Body of pancreas (tissue), 4 donors: ENCODE results near the gene GRB10. TPM values are rescaled to one million over a fixed set of nuclear protein-coding genes. Genes with fewer than 3 reads are reported as not detected.

ENCODE experiments used
- ATAC-seq: fragments of 150-250 bp; one replicate; pipeline ENCODE4 v1.9.1; 2016
- DNase-seq, 4 donors: peaks; one replicate each; pipeline ENCODE4 v3.0.0-alpha.2; 2019
- H3K27ac ChIP-seq, 4 donors: fragments of 200-600 bp; sonication (generic); 1 replicate in 3 of 4; 2 replicates in 1 of 4; pipeline versions ENCODE4 v1.5.1 to v1.6.1; 2016 to 2019; ENCODE audit warnings: mild to moderate bottlenecking in 1 of 4, mixed read lengths in 1 of 4, moderate library complexity in 1 of 4
- H3K27me3 ChIP-seq, 2 donors: fragments of 200-600 bp; sonication (generic); one replicate each; pipeline ENCODE4 v1.6.0; 2016; ENCODE audit warnings: mild to moderate bottlenecking in 1 of 2
- H3K36me3 ChIP-seq, 2 donors: fragments of 200-600 bp; sonication (generic); replicated peaks in 1 of 2; 2 replicates each; pipeline ENCODE4 v1.5.1; 2016; ENCODE audit warnings: low read depth in 2 of 2; ENCODE audit not compliant: insufficient read depth in 1 of 2
- H3K4me1 ChIP-seq: fragments of 200-600 bp; sonication (generic); one replicate; pipeline ENCODE4 v1.6.0; 2016
- H3K4me3 ChIP-seq, 2 donors: fragments of 200-600 bp; sonication (generic); 1 replicate in 1 of 2; 2 replicates in 1 of 2; pipeline ENCODE4 v1.5.1; 2016 to 2019
- H3K9me3 ChIP-seq, 3 donors: fragments of 200-600 bp; sonication (generic); 1 replicate in 2 of 3; 2 replicates in 1 of 3; pipeline ENCODE4 v1.5.1; 2016
- POLR2A ChIP-seq, 3 donors: fragments of 450-650 bp; IDR thresholded peaks; one replicate each; pipeline ENCODE4 v1.6.1; 2016; ENCODE audit warnings: antibody characterized with exemption in 3 of 3, mild to moderate bottlenecking in 2 of 3
- WGBS, 2 donors: methylation state at CpG; one replicate each; pipeline ENCODE4 v1.1.5; 2017; 5-methylcytosine and 5-hydroxymethylcytosine counted together
- intact Hi-C: fragments of 100-400 bp; cut with DNase I; formaldehyde crosslinking; loops from one replicate; pipeline ENCODE4 v1.15.1; 2023
- total RNA-seq, 2 donors: library from RNA; depleted of rRNA; stranded (reverse); fragments of >200 nt; gene quantifications; one replicate each; pipeline ENCODE4 v1.1.0, GENCODE V29; 2016
- TF ChIP-seq, protein P1 (sequence below), 7 experiments: fragments of 450-650 bp in 4 of 7; fragments of 200-600 bp in 3 of 7; sonication (generic) in 3 of 7; IDR thresholded peaks; one replicate each; pipeline ENCODE4 v1.5.1; 2016 to 2019; ENCODE audit warnings: antibody characterized with exemption in 7 of 7

The GRB10 gene
- total RNA-seq, 2 donors from 2014 or later: 130 to 229 TPM

DNA sequence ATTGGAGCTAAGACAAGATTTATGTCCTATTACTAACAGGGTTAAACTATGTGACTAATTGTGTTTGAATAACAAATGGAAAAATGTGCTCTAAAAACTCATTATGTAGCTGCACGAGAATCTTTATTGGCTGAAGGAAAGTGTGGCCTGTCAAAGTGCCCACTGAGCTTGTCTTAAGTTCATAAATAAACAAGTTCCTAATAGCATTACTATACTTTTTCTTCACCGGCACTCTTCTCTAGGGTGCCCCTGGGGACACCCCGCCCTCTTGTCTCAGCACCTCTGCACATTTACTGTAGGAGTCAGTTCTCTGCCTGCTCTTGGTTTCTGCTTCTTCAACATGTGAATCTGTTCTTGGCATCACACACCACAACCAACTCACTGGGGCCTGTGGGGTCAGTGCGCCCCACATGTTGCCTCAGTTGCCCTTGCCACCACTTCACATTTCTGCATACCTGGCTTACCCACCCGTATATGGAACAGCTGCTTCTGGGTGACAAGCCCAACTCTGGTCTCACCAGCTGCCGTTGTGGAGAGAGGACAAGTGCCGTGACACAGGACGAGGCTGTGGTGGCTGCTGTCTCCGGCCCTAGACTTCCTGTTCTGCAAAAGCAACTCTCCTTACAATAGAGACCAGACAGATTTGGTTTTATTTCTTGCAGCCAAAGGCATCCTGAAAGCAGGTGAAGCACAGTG is 121.2 kb downstream of the GRB10 start:
- Histone ChIP-seq H3K36me3 (peaks cover 0 to 15% of the 10 kb centered on the region in 2 donors), H3K4me3 (no peak overlapping the region), H3K27me3 (no peaks in the 10 kb centered on the region), H3K4me1 (peaks cover 31% of the 10 kb centered on the region), H3K27ac (no peak overlapping the region), H3K9me3 (no peaks in the 10 kb centered on the region)
- ATAC-seq (no peak), DNase-seq (no peak)
- 52 to 73% methylated on average over 9 of the region's 9 CpGs for WGBS, 2 donors
- intact Hi-C loops: no loop called here
- no peak for TF ChIP-seq POLR2A (IDR thresholded peaks at IDR 0.05)
- TF ChIP-seq, protein P1, sequence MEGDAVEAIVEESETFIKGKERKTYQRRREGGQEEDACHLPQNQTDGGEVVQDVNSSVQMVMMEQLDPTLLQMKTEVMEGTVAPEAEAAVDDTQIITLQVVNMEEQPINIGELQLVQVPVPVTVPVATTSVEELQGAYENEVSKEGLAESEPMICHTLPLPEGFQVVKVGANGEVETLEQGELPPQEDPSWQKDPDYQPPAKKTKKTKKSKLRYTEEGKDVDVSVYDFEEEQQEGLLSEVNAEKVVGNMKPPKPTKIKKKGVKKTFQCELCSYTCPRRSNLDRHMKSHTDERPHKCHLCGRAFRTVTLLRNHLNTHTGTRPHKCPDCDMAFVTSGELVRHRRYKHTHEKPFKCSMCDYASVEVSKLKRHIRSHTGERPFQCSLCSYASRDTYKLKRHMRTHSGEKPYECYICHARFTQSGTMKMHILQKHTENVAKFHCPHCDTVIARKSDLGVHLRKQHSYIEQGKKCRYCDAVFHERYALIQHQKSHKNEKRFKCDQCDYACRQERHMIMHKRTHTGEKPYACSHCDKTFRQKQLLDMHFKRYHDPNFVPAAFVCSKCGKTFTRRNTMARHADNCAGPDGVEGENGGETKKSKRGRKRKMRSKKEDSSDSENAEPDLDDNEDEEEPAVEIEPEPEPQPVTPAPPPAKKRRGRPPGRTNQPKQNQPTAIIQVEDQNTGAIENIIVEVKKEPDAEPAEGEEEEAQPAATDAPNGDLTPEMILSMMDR (IDR thresholded peaks at IDR 0.05): no peak

DNA sequence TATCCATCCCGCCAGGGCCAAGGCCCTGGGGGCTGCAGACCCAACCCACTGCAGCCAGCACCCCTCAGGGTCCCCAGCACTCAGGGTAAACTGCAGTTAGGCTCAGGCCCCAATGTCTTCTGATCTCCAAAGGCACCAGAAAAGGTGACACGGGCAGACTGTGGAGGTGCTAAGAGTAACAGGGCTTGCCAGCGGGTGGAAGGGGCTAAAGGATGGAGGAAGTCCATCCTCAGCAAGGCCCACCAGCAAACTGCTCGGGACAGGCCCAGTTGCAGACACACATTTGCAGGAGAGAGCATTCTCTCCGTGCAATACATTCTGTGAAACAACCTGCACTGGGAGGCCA is 121.9 kb downstream of the GRB10 start:
- WGBS, 2 donors: 79 to 97% methylated on average over 4 to 5 of the region's 5 CpGs
- H3K4me3 ChIP-seq: no peak overlapping the region
- DNase-seq (no peak), ATAC-seq (no peak)
- no peaks in the 10 kb centered on the region for H3K9me3 ChIP-seq
- H3K36me3 ChIP-seq: peaks cover 0 to 15% of the 10 kb centered on the region in 2 donors
- H3K27ac ChIP-seq: no peak overlapping the region
- H3K4me1 ChIP-seq: peaks cover 31% of the 10 kb centered on the region
- intact Hi-C loops: no loop called here
- TF ChIP-seq, protein P1 (IDR thresholded peaks at IDR 0.05): no peak
- TF ChIP-seq POLR2A (IDR thresholded peaks at IDR 0.05): no peak
- no peaks in the 10 kb centered on the region for H3K27me3 ChIP-seq

DNA sequence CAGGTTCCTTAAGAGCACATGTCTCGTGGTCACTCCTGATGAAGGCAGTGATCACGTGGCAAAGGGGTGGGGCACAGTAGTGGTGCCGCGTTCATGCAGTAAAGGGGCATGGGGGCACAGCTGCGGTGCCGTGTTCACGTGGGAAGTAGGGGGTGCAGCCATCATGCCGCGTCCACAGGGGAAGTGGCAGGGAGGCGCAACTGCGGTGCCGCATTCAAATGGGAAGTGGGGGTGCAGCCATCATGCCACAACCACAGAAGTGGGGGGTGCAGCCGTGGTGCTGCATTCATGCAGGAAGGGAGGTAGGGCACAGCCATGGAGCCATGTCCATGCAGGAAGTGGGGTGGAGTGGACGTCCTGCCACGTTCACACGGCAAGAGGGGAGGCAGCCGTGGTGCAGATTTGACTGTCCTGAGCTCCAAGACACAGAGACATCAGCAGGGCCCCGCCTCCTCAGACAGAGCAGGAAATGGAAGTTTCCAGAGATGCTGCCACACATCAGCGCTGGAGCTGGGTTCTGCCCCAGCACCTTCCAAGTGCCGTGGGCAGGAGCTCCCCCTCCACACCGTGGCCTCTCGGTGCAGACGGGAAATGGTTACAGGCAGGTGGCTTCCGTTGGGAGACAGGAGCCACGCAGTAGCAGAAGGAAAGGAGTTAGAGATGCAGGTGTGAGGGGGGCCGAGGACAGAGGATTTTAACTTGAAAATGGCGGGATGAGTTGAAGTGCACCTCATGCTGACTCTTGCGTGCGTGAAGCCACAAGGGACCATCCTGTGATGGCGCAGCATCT is 122.5 kb downstream of the GRB10 start:
- intact Hi-C loops: no loop called here
- no peak overlapping the region for H3K27ac ChIP-seq
- ATAC-seq: no peak
- peaks cover 0 to 15% of the 10 kb centered on the region in 2 donors for H3K36me3 ChIP-seq
- DNase-seq: peak in 1 of 4 donors; percentile 33
- no peaks in the 10 kb centered on the region for H3K27me3 ChIP-seq
- no peak for TF ChIP-seq POLR2A (IDR thresholded peaks at IDR 0.05)
- TF ChIP-seq, protein P1 (IDR thresholded peaks at IDR 0.05): no peak
- no peaks in the 10 kb centered on the region for H3K9me3 ChIP-seq
- H3K4me1 ChIP-seq: peaks cover 29% of the 10 kb centered on the region
- WGBS, 2 donors: 79 to 84% methylated on average over 30 of the region's 30 CpGs
- H3K4me3 ChIP-seq: no peak overlapping the region

DNA sequence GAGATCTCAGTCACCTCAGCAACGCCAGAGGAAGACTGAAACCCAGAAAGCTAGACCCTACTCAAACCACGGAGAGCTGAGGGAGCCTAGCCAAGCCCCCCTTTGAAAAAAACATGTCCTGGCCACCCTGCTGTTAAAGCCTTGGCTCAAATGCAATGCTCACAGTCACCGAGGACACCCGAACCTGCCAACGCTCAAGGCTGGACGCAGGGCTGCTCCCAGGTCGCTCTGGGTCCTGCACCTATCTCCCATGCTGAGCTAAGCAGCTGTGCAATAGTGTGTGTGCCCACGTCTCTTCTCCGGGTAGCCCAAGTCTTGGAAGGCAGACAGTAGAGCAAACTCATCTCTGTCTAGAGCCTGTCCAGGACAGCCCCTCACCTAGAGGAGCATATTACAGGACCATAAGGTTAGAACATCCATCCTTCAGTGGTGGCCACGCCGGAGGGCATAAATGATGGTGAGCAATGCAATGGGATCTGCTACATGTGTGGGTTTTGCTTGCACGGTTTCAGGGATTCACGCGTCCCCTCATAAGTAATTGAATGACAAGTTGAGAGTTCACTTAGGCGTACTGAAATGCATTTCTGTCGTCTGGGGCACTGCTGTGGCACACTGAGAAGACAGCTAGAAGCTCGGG is 123.2 kb downstream of the GRB10 start:
- Histone ChIP-seq H3K36me3 (peaks cover 0 to 15% of the 10 kb centered on the region in 2 donors), H3K4me3 (no peak overlapping the region), H3K27ac (no peak overlapping the region), H3K4me1 (peaks cover 23% of the 10 kb centered on the region), H3K27me3 (no peaks in the 10 kb centered on the region), H3K9me3 (no peaks in the 10 kb centered on the region)
- ATAC-seq: no peak
- 81 to 90% methylated on average over 17 of the region's 17 CpGs for WGBS, 2 donors
- no peak for DNase-seq
- TF ChIP-seq, protein P1 (IDR thresholded peaks at IDR 0.05): no peak
- TF ChIP-seq POLR2A (IDR thresholded peaks at IDR 0.05): no peak
- intact Hi-C loops: no loop called here
